Progenitor cell of endocrine pancreas (in vitro differentiated cells): Measurements from ENCODE around the gene KLHDC9. TPM values are rescaled to one million over a fixed set of nuclear protein-coding genes. Genes with fewer than 3 reads are reported as not detected.

Experiments used
- DNase-seq: peaks from one replicate; pipeline ENCODE4 v3.0.0; 2021; ENCODE audit warnings: low spot score; ENCODE audit not compliant: unreplicated experiment
- H3K27ac Mint-ChIP-seq: 2 replicates; pipeline ENCODE4 v1.8.0; 2021; ENCODE audit warnings: mild to moderate bottlenecking, moderate library complexity, mixed read lengths
- H3K27me3 Mint-ChIP-seq: 2 replicates; pipeline ENCODE4 v1.8.0; 2021; ENCODE audit warnings: mixed read lengths
- H3K36me3 Mint-ChIP-seq: 2 replicates; pipeline ENCODE4 v1.8.0; 2022; ENCODE audit warnings: mixed read lengths; ENCODE audit not compliant: insufficient read depth
- H3K4me1 Mint-ChIP-seq: 2 replicates; pipeline ENCODE4 v1.8.0; 2021; ENCODE audit warnings: low read depth, mixed read lengths
- H3K4me3 Mint-ChIP-seq: 2 replicates; pipeline ENCODE4 v1.8.0; 2021; ENCODE audit warnings: low read depth, mild to moderate bottlenecking, moderate library complexity, mixed read lengths
- H3K9me3 Mint-ChIP-seq: 2 replicates; pipeline ENCODE4 v1.8.0; 2021; ENCODE audit warnings: low read depth, mixed read lengths
- CTCF ChIP-seq: fragments of 200-600 bp; sonication (generic); IDR thresholded peaks from one replicate; pipeline ENCODE4 v1.5.0; 2021; ENCODE audit warnings: antibody characterized with exemption, mild to moderate bottlenecking; ENCODE audit not compliant: unreplicated experiment
- total RNA-seq: library from RNA; stranded (reverse); gene quantifications from 2 replicates; pipeline ENCODE4 v1.2.1, GENCODE V29; 2021

KLHDC9 gene
- total RNA-seq, 1 donor from 2014 or later = 14.7 TPM

- Mint-ChIP-seq H3K27me3 (no peaks in the 10 kb centered on the region), H3K4me1 (peaks cover 24% of the 10 kb centered on the region), H3K36me3 (peaks cover 20% of the 10 kb centered on the region), H3K9me3 (no peaks in the 10 kb centered on the region), H3K4me3 (peak overlapping the region; percentile 95), H3K27ac (peak overlapping the region; percentile 97)
- peak; percentile 40 for TF ChIP-seq CTCF
- DNase-seq = no peak
Measured at GRCh38 chr1:161119092-161119903, 21.1 kb downstream of the KLHDC9 start.

- Mint-ChIP-seq H3K27me3 (no peaks in the 10 kb centered on the region), H3K27ac (peak overlapping the region; percentile 13), H3K4me3 (no peak overlapping the region), H3K4me1 (peaks cover 24% of the 10 kb centered on the region), H3K9me3 (no peaks in the 10 kb centered on the region), H3K36me3 (peaks cover 25% of the 10 kb centered on the region)
- DNase-seq = no peak
- no peak for TF ChIP-seq CTCF
Measured at GRCh38 chr1:161121042-161121650, 23.0 kb downstream of the KLHDC9 start.

- H3K27me3 Mint-ChIP-seq = no peaks in the 10 kb centered on the region
Measured at GRCh38 chr1:161121834-161122233, 23.7 kb downstream of the KLHDC9 start.

GRCh38 chr1:161122967-161123366 is 24.8 kb downstream of the KLHDC9 start:
- H3K4me3 Mint-ChIP-seq = no peak overlapping the region
- peaks cover 35% of the 10 kb centered on the region for H3K36me3 Mint-ChIP-seq
- peak overlapping the region; percentile 87 for H3K27ac Mint-ChIP-seq
- peaks cover 23% of the 10 kb centered on the region for H3K4me1 Mint-ChIP-seq
- no peaks in the 10 kb centered on the region for H3K9me3 Mint-ChIP-seq
- TF ChIP-seq CTCF = no peak
- H3K27me3 Mint-ChIP-seq = no peaks in the 10 kb centered on the region
- no peak for DNase-seq

More at GRCh38 chr1:161121834-161122233, 23.7 kb downstream of the KLHDC9 start:
- H3K4me3 Mint-ChIP-seq = no peak overlapping the region
- H3K9me3 Mint-ChIP-seq = no peaks in the 10 kb centered on the region
- H3K27ac Mint-ChIP-seq = no peak overlapping the region
- H3K36me3 Mint-ChIP-seq = peaks cover 29% of the 10 kb centered on the region
- TF ChIP-seq CTCF = no peak
- DNase-seq = no peak
- peaks cover 22% of the 10 kb centered on the region for H3K4me1 Mint-ChIP-seq

- no peaks in the 10 kb centered on the region for H3K27me3 Mint-ChIP-seq
- H3K9me3 Mint-ChIP-seq = no peaks in the 10 kb centered on the region
- peak overlapping the region; percentile 67 for H3K27ac Mint-ChIP-seq
- DNase-seq = no peak
- peaks cover 29% of the 10 kb centered on the region for H3K36me3 Mint-ChIP-seq
- H3K4me1 Mint-ChIP-seq = peaks cover 28% of the 10 kb centered on the region
- TF ChIP-seq CTCF = no peak
- no peak overlapping the region for H3K4me3 Mint-ChIP-seq
Measured at GRCh38 chr1:161127649-161128048, 29.5 kb downstream of the KLHDC9 start.
